ENCODE measurements around the gene KCNG4. TPM values are rescaled to one million over a fixed set of nuclear protein-coding genes. Genes with fewer than 3 reads are reported as not detected.

Gene KCNG4
- total and polyA plus RNA-seq, 2 donors from 2014 or later = not detected

DNA sequence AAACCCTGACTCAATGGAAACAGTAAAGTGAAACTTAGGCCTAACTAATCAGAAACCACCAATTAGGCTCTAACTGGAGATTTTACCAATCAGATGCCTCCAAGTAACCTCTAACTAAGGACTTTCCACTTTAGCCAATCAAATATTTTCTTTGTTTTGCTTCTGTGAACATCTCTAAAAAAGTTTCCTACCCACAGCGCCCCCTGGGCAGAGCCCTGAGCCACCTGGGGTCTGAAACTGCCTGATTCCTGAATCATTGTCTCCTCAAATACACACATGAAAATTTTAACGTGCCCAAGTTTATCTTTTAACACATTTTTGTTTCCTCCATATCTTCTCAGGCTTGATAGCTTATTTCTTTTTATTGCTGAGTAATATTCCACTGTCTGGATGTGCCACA lies 29.8 kb downstream of the KCNG4 start:
- Histone ChIP-seq H3K36me3 (ENCODE audit: control insufficient read depth in 2 of 3, insufficient read depth in 3 of 3, low read length in 3 of 3) (no peaks in the 10 kb centered on the region), H3K27me3 (ENCODE audit: control insufficient read depth, insufficient read depth, low read length) (no peaks in the 10 kb centered on the region), H3K9ac (ENCODE audit: low read length in 3 of 3) (no peak overlapping the region), H3K9me3 (ENCODE audit: control insufficient read depth in 2 of 3, insufficient read depth in 1 of 3, low read length in 3 of 3) (no peaks in the 10 kb centered on the region), H3K4me1 (ENCODE audit: control insufficient read depth in 2 of 3, insufficient read depth in 2 of 3, low read depth in 1 of 3, low read length in 3 of 3) (peaks cover 0 to 3% (median 2%) of the 10 kb centered on the region in 3 donors), H3K27ac (ENCODE audit: low read depth in 2 of 2, low read length in 2 of 2) (no peak overlapping the region), H3K4me3 (ENCODE audit: low read length in 3 of 3) (no peak overlapping the region)
- FAIRE-seq (no peak), DNase-seq (no peak)
- intact Hi-C loops (cut with DNase I) = no loop called here
- TF ChIP-seq, protein P1, sequence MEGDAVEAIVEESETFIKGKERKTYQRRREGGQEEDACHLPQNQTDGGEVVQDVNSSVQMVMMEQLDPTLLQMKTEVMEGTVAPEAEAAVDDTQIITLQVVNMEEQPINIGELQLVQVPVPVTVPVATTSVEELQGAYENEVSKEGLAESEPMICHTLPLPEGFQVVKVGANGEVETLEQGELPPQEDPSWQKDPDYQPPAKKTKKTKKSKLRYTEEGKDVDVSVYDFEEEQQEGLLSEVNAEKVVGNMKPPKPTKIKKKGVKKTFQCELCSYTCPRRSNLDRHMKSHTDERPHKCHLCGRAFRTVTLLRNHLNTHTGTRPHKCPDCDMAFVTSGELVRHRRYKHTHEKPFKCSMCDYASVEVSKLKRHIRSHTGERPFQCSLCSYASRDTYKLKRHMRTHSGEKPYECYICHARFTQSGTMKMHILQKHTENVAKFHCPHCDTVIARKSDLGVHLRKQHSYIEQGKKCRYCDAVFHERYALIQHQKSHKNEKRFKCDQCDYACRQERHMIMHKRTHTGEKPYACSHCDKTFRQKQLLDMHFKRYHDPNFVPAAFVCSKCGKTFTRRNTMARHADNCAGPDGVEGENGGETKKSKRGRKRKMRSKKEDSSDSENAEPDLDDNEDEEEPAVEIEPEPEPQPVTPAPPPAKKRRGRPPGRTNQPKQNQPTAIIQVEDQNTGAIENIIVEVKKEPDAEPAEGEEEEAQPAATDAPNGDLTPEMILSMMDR (IDR thresholded peaks at IDR 0.05; ENCODE audit: borderline replicate concordance, extremely low read depth, insufficient read depth) = no peak

DNA sequence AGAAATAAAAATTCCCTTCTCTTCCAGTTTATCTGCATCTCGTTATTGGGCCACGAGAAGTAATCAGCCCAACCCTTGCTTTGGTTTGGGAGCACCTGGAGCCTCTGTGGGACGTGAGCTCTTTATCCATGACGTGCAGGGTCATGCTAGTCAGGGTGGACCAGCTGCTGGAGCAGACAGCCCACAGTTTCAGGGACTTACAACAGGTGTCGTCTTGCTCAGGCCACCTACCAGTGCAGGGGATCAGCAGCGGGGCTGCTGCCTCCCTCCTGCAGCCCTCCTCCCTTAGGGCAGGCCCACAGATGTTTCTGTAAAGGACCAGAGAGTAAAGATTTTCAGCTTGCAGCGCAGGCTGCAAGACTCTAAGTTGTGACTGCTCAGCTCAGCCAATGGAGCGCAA lies 31.9 kb downstream of the KCNG4 start:
- intact Hi-C loops (cut with DNase I) = no loop called here
- TF ChIP-seq, protein P1 (IDR thresholded peaks at IDR 0.05; ENCODE audit: borderline replicate concordance, extremely low read depth, insufficient read depth) = no peak
- Histone ChIP-seq H3K9ac (ENCODE audit: low read length in 3 of 3) (no peak overlapping the region), H3K27ac (ENCODE audit: low read depth in 2 of 2, low read length in 2 of 2) (no peak overlapping the region), H3K36me3 (ENCODE audit: control insufficient read depth in 2 of 3, insufficient read depth in 3 of 3, low read length in 3 of 3) (no peaks in the 10 kb centered on the region), H3K4me3 (ENCODE audit: low read length in 3 of 3) (no peak overlapping the region), H3K9me3 (ENCODE audit: control insufficient read depth in 2 of 3, insufficient read depth in 1 of 3, low read length in 3 of 3) (no peaks in the 10 kb centered on the region), H3K27me3 (ENCODE audit: control insufficient read depth, insufficient read depth, low read length) (no peaks in the 10 kb centered on the region), H3K4me1 (ENCODE audit: control insufficient read depth in 2 of 3, insufficient read depth in 2 of 3, low read depth in 1 of 3, low read length in 3 of 3) (peaks cover 0 to 3% (median 2%) of the 10 kb centered on the region in 3 donors)
- FAIRE-seq (no peak), DNase-seq (no peak)

DNA sequence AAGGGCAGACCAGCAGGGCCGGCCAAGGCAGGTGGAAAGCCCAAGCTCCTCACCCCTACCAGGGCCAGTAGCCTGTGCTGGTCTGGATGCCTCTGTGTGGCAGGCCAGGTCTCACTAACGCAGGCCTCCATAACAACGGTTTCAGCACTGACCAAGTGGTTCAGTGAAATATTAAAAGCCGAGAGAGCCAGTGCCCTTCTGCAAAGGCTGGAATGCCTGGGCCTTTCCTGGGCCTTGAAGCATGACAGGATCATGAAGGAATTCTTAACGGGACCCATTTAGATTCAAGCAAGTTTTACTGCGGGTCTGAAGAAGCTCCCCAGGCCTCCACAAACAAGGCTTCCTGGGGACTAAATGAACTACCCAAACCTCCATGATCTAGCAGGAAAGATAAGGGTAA lies 32.6 kb downstream of the KCNG4 start:
- Histone ChIP-seq H3K4me3 (ENCODE audit: low read length in 3 of 3) (no peak overlapping the region), H3K9me3 (ENCODE audit: control insufficient read depth in 2 of 3, insufficient read depth in 1 of 3, low read length in 3 of 3) (no peaks in the 10 kb centered on the region), H3K4me1 (ENCODE audit: control insufficient read depth in 2 of 3, insufficient read depth in 2 of 3, low read depth in 1 of 3, low read length in 3 of 3) (peaks cover 0 to 3% (median 2%) of the 10 kb centered on the region in 3 donors), H3K27me3 (ENCODE audit: control insufficient read depth, insufficient read depth, low read length) (no peaks in the 10 kb centered on the region), H3K27ac (ENCODE audit: low read depth in 2 of 2, low read length in 2 of 2) (no peak overlapping the region), H3K36me3 (ENCODE audit: control insufficient read depth in 2 of 3, insufficient read depth in 3 of 3, low read length in 3 of 3) (no peaks in the 10 kb centered on the region), H3K9ac (ENCODE audit: low read length in 3 of 3) (no peak overlapping the region)
- DNase-seq = peak in 3 of 5 donors; percentile 57 to 79 (median 75)
- TF ChIP-seq, protein P1 (IDR thresholded peaks at IDR 0.05; ENCODE audit: borderline replicate concordance, extremely low read depth, insufficient read depth) = no peak
- intact Hi-C loops (cut with DNase I) = no loop called here
- no peak for FAIRE-seq
